K562 (cell line): ENCODE data around the gene FARP2. TPM values are rescaled to one million over a fixed set of nuclear protein-coding genes. Genes with fewer than 3 reads are reported as not detected.

Experiments
- CREB1 ChIP-seq, 2 experiments: sonication (generic) in 1 of 2; formaldehyde crosslinking in 1 of 2; IDR thresholded peaks; 2 replicates each; pipeline versions ENCODE4 v1.6.1 to v1.8.0; 2012 to 2022; ENCODE audit warnings: inconsistent platforms in 1 of 2, mild to moderate bottlenecking in 1 of 2, missing genetic modification reagents in 1 of 2, moderate library complexity in 1 of 2
- ERF ChIP-seq: fragments of 450-650 bp; formaldehyde crosslinking; IDR thresholded peaks from 2 replicates; pipeline ENCODE4 v1.4.0; 2020; ENCODE audit warnings: mild to moderate bottlenecking, mixed read lengths
- HCFC1 ChIP-seq: IDR thresholded peaks from 2 replicates; pipeline ENCODE4 v1.6.1; 2012; ENCODE audit warnings: low read depth, low read length, improper control_type of control experiment
- L3MBTL2 ChIP-seq: fragments of 450-650 bp; IDR thresholded peaks from 2 replicates; pipeline ENCODE4 v1.6.1; 2016; ENCODE audit warnings: mild to moderate bottlenecking, moderate library complexity
- SAFB ChIP-seq: fragments of 200-400 bp; formaldehyde crosslinking; IDR thresholded peaks from 2 replicates; pipeline ENCODE4 v1.6.1; 2017; ENCODE audit warnings: low read depth, low read length, borderline replicate concordance
- SMARCC2 ChIP-seq: fragments of 450-650 bp; IDR thresholded peaks from 2 replicates; pipeline ENCODE4 v1.6.1; 2017; ENCODE audit warnings: antibody characterized with exemption, moderate library complexity, mild to moderate bottlenecking, low read depth
- SUPT5H ChIP-seq: fragments of 450-650 bp; IDR thresholded peaks from 2 replicates; pipeline ENCODE4 v1.6.1; 2016
- TRIM28 ChIP-seq: fragments of 450-650 bp; IDR thresholded peaks from 2 replicates; pipeline ENCODE4 v1.6.1; 2017
- YY1 ChIP-seq, 3 experiments: IDR thresholded peaks; 2 replicates each; pipeline ENCODE4 v1.6.1; 2011; ENCODE audit warnings: low read length in 2 of 3, mild to moderate bottlenecking in 2 of 3, moderate library complexity in 2 of 3, borderline replicate concordance in 1 of 3, control low read depth in 1 of 3, low read depth in 1 of 3; ENCODE audit not compliant: insufficient read depth in 3 of 3, insufficient replicate concordance in 2 of 3, control insufficient read depth in 1 of 3, insufficient read length in 1 of 3; ENCODE audit errors: extremely low read depth in 1 of 3
- ZNF146 ChIP-seq: IDR thresholded peaks from one replicate; pipeline ENCODE4 v1.6.1; 2018; ENCODE audit warnings: missing compliant biosample characterization; ENCODE audit not compliant: unreplicated experiment
- ZNF778 ChIP-seq: fragments of 450-650 bp; formaldehyde crosslinking; IDR thresholded peaks from 2 replicates; pipeline ENCODE4 v1.4.0; 2020; ENCODE audit warnings: mild to moderate bottlenecking, moderate library complexity
- ZZZ3 ChIP-seq: fragments of 450-650 bp; IDR thresholded peaks from 2 replicates; pipeline ENCODE4 v1.6.1; 2016; ENCODE audit warnings: antibody characterized with exemption, mild to moderate bottlenecking, moderate library complexity
- polyA plus RNA-seq, 8 experiments: library from polyadenylated mRNA; depleted of rRNA in 4 of 8; stranded (reverse) in 5 of 8; unstranded in 3 of 8; fragments of >200 nt; fragmentation: Nextera tagmentation in 2 of 8; fragmentation: Illumina TruSeq in 1 of 8; extraction: Ambion mirVana in 2 of 8; extraction: Trizol in 1 of 8; gene quantifications; 2 replicates each; pipeline versions ENCODE4 v1.2.1 to v1.2.3, GENCODE V29; 2011 to 2014; ENCODE audit warnings: inconsistent platforms in 1 of 8, missing spikeins in 1 of 8
- total RNA-seq, 7 experiments: library from RNA; depleted of rRNA in 6 of 7; stranded (reverse); fragments of >200 nt in 6 of 7; fragmentation: Illumina TruSeq in 2 of 7; extraction: Trizol in 2 of 7; gene quantifications; 2 replicates each; pipeline versions ENCODE4 v1.2.1 to v1.2.3, GENCODE V29; 2011 to 2021; ENCODE audit warnings: low replicate concordance in 1 of 7
- TF ChIP-seq, protein P1 (sequence below), 2 experiments: fragments of 450-650 bp; conservative IDR thresholded peaks; 2 replicates each; pipeline ENCODE4 v1.6.1; 2017; ENCODE audit warnings: mild to moderate bottlenecking in 2 of 2, moderate library complexity in 2 of 2
- TF ChIP-seq, protein P2 (sequence below): fragments of 450-650 bp; IDR thresholded peaks from 2 replicates; pipeline ENCODE4 v1.6.1; 2016; ENCODE audit warnings: low read depth
- TF ChIP-seq, protein P3 (sequence below): sonication (generic); formaldehyde crosslinking; IDR thresholded peaks from 2 replicates; pipeline ENCODE4 v1.9.0; 2022; ENCODE audit warnings: mild to moderate bottlenecking, missing genetic modification reagents

FARP2 gene
- total and polyA plus RNA-seq, 9 of the 15 experiments (the other 6 are each of a cell fraction or from before 2014, with no cell fraction given), result 4.1 to 38.1 (median 21.1) TPM

DNA sequence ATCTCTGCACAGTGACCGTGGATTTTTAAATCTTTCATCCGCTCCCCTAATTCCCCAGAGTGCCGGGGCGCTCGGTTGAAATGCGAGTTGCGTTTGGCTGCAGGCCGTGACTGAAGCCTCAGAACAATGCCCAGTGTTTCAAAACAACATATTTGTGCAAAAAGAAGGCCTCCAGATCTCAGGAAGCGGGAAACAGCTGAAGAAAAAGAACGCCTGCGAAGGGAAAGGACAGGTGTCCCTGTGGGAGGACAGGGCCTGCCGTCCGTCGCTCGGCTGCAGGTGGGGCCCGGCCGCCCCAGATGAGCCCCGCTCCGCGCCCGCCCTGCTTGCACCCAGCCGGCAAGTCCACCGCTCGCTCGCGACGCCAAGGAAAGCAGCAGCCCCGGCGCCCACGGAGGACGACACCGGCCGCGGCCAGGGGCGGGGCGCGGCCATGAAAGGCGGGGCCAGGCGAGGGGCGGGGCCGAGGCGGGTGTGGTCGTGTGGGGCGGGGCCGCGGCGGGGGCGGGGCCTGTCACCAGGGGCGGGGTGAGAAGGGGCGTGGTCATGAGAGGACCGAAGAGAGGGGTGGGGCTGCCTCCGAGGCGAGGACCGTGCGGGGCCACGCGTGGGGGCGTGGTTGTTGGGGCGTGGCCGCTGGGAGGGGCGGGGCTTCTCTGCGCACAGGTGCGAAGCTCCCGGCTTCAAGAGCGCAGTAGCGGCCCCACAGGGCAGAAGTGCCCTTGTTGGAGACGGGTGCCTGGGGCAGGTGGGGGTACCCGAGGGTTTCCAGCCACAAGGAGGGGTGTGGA is 184.9 kb downstream of the FARP2 start (continued):
- TF ChIP-seq, protein P1, sequence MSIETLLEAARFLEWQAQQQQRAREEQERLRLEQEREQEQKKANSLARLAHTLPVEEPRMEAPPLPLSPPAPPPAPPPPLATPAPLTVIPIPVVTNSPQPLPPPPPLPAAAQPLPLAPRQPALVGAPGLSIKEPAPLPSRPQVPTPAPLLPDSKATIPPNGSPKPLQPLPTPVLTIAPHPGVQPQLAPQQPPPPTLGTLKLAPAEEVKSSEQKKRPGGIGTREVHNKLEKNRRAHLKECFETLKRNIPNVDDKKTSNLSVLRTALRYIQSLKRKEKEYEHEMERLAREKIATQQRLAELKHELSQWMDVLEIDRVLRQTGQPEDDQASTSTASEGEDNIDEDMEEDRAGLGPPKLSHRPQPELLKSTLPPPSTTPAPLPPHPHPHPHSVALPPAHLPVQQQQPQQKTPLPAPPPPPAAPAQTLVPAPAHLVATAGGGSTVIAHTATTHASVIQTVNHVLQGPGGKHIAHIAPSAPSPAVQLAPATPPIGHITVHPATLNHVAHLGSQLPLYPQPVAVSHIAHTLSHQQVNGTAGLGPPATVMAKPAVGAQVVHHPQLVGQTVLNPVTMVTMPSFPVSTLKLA (conservative IDR thresholded peaks at IDR 0.05), result peak; percentile 35 to 61; a peak in 3 of 4 replicates
- TF ChIP-seq CREB1 (IDR thresholded peaks at IDR 0.05), result peak; percentile 69; the same call in 1 of the 2 replicates
- peak; percentile 67; the same call in 1 of the 2 replicates for TF ChIP-seq CREB1 (CRISPR knock-in tag; IDR thresholded peaks at IDR 0.05)
- TF ChIP-seq, protein P2, sequence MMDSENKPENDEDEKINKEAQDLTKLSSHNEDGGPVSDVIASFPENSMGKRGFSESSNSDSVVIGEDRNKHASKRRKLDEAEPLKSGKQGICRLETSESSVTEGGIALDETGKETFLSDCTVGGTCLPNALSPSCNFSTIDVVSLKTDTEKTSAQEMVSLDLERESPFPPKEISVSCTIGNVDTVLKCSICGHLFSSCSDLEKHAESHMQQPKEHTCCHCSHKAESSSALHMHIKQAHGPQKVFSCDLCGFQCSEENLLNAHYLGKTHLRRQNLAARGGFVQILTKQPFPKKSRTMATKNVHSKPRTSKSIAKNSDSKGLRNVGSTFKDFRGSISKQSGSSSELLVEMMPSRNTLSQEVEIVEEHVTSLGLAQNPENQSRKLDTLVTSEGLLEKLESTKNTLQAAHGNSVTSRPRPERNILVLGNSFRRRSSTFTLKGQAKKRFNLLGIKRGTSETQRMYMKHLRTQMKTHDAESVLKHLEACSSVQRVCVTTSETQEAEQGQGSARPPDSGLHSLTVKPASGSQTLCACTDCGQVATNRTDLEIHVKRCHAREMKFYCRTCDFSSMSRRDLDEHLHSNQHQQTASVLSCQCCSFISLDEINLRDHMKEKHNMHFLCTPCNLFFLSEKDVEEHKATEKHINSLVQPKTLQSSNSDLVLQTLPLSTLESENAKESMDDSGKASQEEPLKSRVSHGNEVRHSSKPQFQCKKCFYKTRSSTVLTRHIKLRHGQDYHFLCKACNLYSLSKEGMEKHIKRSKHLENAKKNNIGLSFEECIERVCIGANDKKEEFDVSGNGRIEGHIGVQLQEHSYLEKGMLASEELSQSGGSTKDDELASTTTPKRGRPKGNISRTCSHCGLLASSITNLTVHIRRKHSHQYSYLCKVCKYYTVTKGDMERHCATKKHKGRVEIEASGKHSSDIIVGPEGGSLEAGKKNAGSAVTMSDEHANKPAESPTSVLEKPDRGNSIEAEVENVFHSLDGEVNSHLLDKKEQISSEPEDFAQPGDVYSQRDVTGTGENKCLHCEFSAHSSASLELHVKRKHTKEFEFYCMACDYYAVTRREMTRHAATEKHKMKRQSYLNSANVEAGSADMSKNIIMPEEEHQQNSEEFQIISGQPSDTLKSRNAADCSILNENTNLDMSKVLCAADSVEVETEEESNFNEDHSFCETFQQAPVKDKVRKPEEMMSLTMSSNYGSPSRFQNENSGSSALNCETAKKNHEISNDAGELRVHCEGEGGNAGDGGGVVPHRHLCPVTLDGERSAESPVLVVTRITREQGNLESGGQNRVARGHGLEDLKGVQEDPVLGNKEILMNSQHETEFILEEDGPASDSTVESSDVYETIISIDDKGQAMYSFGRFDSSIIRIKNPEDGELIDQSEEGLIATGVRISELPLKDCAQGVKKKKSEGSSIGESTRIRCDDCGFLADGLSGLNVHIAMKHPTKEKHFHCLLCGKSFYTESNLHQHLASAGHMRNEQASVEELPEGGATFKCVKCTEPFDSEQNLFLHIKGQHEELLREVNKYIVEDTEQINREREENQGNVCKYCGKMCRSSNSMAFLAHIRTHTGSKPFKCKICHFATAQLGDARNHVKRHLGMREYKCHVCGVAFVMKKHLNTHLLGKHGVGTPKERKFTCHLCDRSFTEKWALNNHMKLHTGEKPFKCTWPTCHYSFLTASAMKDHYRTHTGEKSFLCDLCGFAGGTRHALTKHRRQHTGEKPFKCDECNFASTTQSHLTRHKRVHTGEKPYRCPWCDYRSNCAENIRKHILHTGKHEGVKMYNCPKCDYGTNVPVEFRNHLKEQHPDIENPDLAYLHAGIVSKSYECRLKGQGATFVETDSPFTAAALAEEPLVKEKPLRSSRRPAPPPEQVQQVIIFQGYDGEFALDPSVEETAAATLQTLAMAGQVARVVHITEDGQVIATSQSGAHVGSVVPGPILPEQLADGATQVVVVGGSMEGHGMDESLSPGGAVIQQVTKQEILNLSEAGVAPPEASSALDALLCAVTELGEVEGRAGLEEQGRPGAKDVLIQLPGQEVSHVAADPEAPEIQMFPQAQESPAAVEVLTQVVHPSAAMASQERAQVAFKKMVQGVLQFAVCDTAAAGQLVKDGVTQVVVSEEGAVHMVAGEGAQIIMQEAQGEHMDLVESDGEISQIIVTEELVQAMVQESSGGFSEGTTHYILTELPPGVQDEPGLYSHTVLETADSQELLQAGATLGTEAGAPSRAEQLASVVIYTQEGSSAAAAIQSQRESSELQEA, result no peak
- TF ChIP-seq YY1 (IDR thresholded peaks at IDR 0.05; ENCODE audit: borderline replicate concordance in 1 of 3, control insufficient read depth in 1 of 3, extremely low read depth in 1 of 3, insufficient read depth in 3 of 3, insufficient read length in 1 of 3, insufficient replicate concordance in 2 of 3, low read depth in 1 of 3, low read length in 2 of 3), result peak in 2 of 3 experiments; percentile 76 to 81
- 0 out of 2 replicates have a peak, but pooled peaks have one; percentile 39 for TF ChIP-seq ERF (CRISPR knock-in tag)
- TF ChIP-seq SUPT5H, result 0 out of 2 replicates have a peak, but pooled peaks have one; percentile 47
- TF ChIP-seq, protein P3, sequence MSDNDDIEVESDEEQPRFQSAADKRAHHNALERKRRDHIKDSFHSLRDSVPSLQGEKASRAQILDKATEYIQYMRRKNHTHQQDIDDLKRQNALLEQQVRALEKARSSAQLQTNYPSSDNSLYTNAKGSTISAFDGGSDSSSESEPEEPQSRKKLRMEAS (CRISPR knock-in tag), result peak; percentile 80
- peak; percentile 25; the same call in 1 of the 2 replicates for TF ChIP-seq SMARCC2
- TF ChIP-seq TRIM28, result no peak
- TF ChIP-seq SAFB, result 0 out of 2 replicates have a peak, but pooled peaks have one; percentile 0
- TF ChIP-seq L3MBTL2, result peak; percentile 98
- peak; percentile 22; the same call in 1 of the 2 replicates for TF ChIP-seq HCFC1
- no peak for TF ChIP-seq ZNF778 (CRISPR knock-in tag)
- no peak for TF ChIP-seq ZNF146 (CRISPR knock-in tag)
- no peak for TF ChIP-seq ZZZ3
